DMS79 (cell line): Measurements from ENCODE around the gene MICALL1.
"Not testable (repeated sequence)": the region's sequence is repeated elsewhere in the genome, so short reads cannot be mapped to it uniquely, and the experiment has no call there.

Source experiments
- DNase-seq: peaks from one replicate; lab custom pipeline; 2025; lab: John Stamatoyannopoulos, UW

Gene MICALL1

DNA sequence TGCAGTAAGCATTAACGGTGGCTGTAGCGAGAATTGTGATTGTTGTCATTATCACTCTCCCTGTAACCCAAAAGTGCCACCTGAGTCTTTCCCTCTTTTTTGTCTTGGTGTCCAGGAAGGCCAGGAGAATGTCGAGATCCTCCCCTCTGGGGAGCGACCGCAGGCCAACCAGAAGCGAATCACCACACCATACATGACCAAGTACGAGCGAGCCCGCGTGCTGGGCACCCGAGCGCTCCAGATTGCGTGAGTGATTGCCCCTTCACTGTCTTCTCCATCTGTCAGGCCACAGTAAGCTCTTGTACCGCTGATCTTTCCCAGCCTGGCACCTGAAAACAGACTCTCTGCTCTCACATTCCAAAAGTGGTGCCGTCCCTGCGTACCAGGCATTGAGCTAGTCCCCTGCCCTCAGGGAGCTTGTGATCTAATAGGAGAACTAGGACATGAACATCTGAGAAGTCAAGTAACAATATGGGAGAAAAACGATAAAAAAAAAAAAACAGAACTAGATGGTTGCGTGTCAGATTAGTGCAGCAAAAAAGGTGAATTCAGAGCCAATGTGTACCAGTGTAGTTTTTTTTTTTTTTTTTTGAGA, 53.2 kb downstream of the MICALL1 start:
- no peak for DNase-seq

DNA sequence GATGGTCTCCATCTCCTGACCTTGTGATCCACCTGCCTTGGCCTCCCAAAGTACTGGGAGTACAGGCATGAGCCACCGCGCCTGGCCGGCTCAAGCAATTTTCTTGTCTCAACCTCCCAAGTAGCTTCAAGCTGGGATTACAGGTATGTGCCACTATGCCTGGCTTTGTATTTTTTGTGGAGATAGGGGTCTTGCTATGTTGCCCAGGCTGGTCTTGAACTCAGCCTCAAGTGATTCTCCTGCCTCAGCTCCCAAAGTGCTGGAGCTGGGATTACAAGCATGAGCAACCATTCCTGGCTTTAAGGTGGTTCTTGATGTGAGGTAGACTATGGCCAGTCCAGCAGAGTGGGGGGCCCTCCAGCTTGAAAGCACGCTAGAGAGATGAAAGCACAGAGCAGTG, 55.0 kb downstream of the MICALL1 start:
- no peak for DNase-seq

DNA sequence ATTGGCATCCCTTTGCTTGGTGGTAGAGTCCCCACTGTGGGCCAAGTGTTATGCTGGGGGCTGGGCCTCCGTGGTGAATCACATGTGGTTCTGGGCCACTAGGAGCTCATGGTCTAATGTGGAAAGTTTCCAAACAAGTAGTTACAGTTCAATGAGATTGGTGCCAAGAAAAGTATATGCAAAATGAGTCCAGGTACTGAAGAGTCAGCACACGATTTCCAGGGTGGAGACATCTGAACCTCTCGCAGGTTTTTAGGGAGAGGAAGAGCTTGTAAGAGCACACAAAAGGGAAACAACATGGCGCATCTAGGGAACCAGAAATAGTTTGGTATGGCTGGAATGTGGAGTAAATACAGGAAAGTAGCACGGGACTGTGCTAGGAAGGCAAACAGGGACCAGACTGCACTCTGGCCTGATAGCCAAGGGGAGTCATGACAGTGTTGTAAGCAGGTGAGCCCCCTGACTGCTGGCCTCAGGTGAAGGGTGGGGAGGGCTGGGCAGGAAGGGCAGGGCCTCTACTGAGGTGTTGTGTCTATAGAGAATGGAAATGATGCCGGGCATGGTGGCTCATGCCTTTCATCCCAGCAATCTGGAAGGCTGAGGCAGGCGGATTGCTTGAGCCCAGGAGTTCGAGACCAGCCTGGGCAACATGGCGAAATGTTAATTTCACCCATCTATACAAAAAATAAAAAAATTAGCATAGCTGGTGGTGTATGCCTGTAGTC, 60.0 kb downstream of the MICALL1 start:
- no peak for DNase-seq

DNA sequence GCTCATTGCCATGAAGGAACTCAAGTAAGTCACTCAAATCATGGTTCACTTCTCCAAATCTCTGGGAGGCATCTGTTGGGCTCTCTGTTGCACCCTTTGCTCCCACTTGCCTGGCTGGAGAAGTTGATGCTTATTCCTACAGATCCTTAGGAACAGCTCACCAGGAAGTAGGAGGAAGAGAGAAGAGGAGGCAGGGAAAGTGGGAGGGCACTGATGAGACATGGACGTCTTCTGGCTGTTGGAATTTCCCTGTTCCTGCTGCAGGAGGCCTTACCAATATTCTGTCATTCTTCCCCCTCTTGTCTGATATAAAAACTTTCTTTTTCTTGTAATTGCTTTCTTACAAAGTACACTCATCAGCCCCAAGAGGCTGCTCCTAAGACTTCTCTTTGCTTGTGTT, 61.0 kb downstream of the MICALL1 start:
- no peak for DNase-seq

DNA sequence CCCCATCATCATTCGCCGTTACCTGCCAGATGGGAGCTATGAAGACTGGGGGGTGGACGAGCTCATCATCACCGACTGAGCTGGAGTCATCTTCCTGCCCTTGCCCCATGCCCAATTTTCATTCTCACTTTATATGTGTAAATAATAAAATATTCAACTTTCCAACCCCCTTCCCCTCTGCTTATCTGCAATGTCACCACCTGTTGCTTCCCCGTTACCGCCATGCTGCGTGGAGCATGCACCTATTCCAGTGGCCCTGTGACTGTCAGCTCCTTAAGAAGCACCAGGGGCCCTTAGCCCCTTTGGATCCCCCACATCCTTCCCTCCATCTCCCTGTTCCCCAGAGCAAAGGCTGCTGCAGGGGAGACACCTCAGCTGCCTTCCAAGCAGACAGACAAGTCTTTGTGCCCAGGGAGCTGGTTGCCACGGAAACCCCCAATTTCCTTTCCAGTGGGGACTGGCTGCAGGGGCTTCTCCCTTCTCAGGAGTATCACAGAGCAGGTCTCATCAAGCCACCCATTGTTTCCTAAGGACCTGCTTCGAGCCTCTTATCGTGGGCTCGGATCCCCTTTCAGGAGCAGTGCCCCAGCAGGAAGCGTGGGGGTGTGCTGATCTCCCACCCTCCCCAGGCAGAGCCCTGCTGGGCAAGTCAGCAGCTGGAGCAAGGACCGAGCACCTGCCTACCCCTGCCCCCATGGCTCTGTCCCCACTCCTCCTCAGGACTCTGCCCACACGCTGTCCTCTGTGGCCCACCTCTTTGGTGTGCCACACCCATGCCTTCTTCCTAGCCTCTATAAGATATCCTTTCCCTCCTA, 61.7 kb downstream of the MICALL1 start:
- DNase-seq = no peak

DNA sequence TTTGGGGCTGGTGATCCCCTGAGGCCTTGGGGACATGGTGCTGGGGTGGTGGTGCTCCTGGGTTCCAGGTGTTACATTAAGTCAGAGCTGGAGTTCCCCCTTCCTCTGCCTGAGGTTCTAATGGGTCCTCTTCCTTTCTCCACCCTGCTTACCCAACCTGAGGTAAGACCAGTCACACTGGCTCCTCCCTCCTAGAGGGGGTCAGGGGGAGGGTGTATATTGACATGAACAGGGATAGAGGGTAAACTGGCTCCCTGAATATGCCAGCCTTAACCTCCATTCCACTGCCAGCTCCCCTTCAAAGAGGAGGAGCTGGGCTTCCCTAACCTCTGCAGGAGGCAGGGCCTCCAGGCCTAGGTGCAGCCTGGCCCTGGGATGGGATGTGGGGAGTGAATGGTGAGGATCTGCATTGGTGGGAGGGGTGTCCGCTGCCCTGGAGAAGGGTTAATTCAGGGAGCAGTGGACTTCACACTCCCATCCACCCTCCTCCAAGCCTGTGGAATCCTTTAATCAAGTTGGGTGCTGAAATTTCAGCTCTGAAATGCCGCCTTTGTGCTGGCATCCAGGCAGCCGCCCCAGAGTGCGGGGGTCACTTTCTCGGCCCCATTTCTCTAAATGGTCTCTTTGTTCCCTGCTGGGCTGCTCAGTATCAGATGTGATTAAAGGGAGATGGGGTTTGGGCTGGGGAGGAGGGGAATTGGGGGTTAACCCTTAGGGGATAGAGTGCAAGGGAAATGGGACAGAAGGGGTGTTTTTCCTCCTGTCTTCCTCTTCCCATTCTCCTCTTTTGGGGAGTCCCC, 62.6 kb downstream of the MICALL1 start:
- no peak for DNase-seq

DNA sequence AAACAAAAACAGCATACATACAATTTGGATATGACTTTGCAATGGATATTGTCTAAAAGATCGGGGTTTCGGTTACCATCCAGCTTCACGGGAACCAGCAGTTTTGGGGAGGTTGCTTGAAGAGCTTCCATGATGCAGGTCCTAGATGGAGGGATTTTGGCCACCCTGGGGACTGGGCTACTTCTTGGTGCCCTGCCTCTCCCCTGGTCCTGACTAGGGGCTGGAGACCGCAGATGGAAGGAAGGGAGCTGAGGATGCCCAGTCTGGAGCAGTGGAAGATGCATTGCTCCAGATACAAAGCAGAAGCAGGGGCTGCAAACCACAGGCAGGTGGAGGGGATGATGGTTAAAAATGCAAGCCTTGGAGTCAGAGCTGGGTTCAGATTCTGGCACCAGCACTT, 64.8 kb downstream of the MICALL1 start:
- no peak for DNase-seq

DNA sequence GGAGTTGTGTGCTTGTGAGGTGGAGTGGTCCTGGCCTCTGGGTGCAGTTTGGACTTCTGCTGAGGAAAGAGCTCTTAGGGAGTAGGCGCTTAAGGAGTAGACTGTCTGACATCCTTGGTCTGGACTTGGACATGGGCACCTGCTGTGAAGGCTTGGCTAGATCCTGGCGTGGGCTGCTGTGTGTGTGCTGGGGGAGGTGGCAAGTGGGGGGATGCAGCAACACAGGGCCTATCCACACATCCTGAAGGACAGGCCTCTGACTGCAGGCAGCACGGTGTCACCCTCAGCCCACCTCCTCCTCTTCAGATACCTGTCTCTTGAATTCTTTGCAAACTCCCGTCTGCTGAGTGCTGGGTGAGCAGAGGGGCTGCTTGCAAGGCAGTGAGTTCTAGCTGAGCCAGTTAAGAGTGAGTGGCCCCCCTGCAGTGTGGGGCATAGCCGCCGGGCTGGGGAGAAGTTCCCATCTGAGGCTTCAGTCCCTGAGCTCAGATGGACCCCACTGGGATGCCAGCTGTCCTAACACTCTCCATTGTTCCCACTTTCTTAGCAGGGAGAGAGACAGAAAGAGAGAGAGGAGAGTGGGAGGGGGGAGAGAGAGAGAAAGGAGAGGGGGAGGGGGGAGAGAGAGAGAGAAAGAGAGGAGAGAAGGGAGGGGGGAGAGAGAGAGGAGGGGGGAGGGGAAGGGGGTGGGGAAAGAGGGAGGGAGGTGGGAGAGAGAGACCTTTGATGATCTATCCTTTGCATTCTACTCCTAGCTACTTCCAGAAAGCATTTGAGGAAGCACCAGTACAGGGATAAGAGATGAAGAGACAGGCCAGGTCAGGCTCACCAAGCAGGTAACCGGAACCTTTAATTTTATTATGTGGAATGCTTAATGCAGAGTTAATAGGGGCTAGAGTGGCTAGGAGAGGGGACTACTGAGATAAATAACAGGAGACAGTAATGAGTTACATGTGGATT, 65.7 kb downstream of the MICALL1 start:
- DNase-seq = no peak

DNA sequence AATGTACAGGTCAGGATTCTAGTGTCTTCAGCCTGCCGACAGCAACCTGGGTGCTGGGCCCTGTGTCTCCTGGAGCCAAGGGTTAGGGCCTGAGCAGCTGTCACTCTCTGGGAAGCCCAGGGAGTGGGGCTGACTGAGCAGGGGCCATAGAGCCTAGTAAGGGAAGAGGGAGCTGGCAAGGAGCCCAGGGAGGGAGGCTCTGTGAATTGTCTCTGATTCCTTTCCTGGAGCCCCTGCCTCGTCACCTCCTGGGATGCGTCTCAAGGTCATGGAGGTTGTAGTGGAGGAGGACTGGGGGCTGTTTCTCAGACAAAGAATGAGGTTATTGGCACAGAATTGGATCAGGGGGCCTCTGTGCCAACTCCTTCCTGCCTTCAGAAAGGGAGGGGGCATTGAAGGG, 66.4 kb downstream of the MICALL1 start:
- DNase-seq = peak; percentile 7

DNA sequence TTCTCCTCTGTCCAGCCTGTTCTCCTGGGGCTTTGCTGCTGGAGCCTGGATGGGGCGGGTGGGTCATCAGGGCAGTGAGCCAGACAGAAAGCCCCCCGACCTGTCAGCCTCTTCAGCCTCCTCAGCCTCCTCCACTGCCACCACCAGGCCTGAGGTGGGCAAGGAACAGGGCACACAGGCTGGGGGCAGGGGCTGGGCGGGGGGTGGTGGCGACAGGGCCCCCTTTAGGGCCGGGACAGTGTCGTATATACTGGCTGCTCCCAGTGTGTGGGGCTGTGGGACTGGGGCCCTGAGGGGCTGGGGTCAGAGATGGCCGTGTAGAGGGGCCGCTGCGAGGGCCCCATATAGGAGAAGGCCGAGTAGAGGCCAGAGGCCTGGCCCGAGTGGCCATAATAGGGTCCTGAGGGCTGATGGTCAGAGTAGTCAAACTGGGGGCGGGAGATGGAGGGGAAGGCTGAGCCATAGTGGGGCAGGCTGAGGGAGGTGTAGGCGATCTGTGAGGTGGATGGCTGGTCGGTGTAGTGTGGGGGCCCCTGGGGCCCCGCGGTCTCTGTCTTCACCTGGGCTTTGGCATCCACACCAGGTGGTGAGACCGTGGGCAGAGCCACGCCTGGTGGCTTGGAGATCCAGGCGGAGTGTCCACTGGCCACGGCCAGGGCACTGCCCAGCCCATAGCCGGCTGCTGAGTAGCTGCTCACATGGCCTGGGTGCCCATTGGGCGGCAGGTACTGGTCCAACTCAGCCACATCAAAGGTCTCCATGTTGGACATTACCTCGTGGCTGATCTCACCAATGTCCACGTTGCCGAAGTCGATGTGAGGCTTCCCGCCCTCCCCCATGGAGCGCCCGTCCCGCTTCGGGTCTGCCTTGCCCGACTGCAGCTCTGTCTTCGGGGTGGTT, 67.4 kb downstream of the MICALL1 start:
- DNase-seq = no peak

DNA sequence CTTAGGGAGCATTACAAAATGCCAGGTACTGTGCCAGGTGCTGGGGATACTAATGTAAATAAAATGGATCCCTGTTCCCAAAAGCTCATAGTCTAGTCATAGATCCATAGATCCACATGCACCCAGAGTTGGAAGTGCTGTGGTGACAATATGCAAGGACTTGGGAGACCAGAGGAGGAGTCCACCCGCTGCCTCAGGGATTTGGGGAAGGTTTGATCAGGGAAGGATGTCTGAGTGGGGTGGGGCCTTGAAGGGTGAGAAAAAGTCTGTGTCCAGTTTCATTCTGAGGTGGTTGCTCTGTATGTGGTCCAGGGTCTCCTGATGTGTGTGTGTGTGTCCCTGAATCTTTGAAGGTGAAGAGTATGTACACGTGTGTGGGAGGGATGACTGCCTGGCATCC, 69.1 kb downstream of the MICALL1 start:
- no peak for DNase-seq

DNA sequence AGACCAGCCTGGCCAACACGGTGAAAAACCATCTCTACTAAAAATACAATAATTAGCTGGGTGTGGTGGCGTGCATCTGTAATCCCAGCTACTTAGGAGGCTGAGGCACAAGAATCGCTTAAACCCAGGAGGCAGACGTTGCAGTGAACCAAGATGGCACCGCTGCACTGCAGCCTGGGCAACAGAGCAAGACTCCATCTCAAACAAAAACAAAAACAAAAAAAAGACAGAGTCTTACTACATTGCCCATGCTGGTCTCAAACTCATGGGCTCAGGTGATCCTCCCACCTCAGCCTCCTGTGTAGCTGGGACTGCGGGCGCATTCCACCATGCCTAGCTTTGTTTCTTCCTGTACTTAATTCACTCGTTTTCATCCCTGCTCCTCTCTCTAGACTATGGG, 69.9 kb downstream of the MICALL1 start:
- DNase-seq = not testable (repeated sequence)

DNA sequence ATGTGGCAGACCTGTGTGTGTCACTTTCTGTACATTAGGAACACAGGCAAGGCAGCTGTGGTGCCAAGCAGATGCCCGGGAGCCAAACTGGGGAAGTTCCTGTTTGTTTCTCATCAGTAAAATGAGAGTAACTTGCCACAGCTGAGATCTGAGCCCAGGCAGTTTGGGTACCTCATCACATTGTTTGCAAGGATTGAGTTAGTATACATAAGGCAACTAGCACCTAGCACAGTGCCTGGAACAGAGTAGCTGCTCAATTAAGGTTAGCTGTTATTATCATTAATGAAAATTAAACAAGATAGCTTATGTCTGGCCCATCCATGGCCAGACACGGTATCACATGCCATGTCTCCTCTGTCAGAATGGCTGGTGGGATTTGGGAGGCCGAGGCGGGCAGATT, 70.5 kb downstream of the MICALL1 start:
- DNase-seq = no peak

DNA sequence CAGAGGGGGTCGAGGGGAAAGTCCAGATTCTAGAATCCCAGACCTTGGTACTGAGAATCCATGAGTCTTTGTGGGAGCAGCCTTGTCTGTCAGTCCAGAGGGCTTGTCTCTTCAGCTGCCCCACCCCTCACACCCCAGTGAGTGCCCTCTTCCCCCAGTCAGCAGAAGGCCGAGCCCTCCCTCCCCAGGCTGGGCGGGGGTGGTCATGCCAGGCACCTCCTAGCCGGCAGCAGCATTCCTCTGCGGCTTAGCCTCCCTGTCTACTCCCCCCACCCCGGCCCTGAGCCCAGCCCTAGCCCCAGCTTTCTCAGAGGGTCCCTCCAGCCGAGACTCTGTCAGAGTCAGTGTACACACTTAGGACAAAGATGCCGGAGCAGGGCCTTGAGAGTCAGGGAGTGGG, 73.7 kb downstream of the MICALL1 start:
- no peak for DNase-seq

DNA sequence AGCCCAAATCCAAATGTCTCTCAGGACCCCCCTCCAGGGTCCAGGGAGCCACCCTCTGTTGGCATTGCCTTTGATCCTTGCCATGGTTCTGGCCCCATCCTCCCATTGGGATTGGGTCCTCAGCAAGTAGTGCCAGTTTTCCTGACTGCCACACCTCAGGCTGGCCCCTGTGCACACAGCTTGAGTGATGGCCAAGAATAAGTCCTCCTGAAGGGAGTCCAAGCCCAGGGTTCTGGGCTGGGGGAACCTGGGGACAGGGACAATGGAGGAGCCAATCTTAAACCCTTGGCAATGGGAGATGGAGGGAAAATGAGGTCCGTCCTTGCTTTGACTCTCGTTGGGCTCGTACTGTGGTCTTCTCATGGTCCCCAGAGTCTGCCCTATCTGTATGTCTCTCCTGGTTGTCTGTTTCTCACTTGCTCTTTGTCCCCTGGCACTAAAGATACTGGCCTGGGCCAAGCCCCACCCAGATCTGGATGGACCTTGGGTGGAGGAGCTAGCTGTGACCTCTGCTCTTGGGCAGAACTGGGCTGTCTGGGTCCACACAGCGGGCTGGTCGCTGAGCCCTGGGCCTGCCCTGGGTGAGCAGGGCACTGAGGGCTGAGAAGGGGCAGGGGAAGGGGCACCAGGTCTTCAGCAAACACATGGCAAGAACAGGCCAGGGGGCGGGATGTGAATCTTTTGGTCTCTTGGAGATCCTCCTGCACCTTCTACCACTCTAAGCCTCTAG, 75.3 kb downstream of the MICALL1 start:
- DNase-seq = no peak

DNA sequence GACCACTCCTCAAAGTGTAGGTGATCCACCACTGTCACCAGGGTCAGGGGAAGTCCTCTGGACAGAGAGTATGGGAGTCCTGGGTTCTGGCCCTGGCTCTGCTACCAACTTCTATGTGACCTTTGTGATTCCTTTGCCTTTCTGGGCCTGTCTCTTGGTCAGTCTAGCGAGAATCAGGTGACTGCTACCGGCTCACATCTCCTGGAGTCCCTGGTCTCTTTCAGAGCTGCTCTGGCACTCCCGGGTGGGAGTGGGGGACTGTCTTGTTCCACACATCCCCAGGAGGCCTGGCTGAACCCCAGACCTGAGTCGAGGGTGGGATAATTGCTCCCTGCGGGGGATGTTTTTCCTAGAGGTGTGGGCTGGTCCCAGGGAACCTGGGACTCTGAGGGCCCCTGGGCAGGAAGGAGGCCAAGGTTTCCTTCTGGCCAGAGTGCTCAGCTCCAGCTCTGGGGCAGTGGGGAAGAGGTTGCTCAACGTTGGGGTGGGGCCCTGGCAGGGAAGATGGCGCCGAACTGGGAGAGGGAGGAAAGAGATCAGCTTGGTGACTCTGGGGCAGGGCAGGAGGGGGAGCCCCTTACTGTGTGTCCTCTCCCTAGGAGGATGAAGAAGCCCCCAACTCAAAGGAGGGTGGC, 76.2 kb downstream of the MICALL1 start:
- DNase-seq = no peak

DNA sequence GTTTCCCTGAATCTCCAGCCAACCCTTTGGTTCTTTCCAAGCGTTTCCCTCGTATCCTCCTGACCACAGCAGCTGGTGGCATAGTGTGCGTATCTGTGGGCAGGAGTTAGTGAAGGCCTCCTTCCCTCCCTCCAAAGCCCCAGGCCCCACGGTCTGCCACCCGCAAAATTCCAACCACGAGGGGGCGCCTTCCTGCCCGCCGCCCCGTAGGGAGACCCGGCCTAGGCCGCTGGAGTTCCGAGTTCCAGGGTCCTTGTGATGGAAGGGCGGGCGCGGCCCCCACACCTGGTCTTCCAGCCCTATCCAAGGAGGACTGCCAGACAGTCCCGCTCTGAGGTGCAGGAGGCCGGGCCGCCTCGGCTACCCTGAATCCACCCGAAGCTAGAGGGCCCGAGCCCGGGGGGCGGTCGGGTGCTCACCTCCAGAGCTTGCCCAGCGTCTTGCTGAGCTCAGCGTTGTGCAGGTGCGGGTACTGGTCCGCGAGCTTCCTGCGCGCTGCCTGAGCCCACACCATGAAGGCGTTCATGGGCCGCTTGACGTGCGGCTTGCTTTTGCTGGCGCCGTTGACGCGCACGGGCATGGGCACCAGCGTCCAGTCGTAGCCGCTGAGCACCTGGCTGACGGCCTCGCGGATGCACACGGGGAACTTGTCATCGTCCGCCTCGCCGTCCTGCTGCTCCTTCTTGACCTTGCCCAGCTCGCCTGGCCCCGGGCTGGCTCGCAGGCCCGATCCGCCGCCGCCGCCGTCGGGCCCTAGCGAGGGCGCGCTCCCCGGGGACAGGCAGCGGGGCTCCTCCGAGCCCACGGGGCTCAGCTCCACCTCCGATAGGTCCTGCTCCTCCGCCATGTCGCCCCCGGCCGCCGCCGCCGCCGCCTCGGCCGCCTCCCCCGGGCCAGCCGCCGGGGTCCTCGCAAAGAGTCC, 77.1 kb downstream of the MICALL1 start:
- no peak for DNase-seq
